NT2/D1 (cell line): ENCODE data around the gene CDH5.
A peak's percentile ranks its signal among the peaks of the same experiment; 100 is the strongest.

Experiments used
- DNase-seq: peaks from one replicate; pipeline ENCODE4 v3.0.0-alpha.2; 2011; ENCODE audit warnings: low read depth, low spot score
- H3K27me3 ChIP-seq: 2 replicates; pipeline ENCODE4 v1.6.0; 2011; ENCODE audit warnings: mild to moderate bottlenecking; ENCODE audit not compliant: insufficient read length, insufficient read depth
- H3K36me3 ChIP-seq: 2 replicates; pipeline ENCODE4 v1.6.1; 2011; ENCODE audit warnings: mild to moderate bottlenecking, low read length, mixed read lengths; ENCODE audit not compliant: insufficient read depth, insufficient read length
- H3K4me1 ChIP-seq: 2 replicates; pipeline ENCODE4 v1.5.1; 2011; ENCODE audit not compliant: insufficient read depth, insufficient read length
- H3K4me3 ChIP-seq: 2 replicates; pipeline ENCODE4 v1.5.1; 2011; ENCODE audit warnings: low read depth; ENCODE audit not compliant: insufficient read length
- H3K9ac ChIP-seq: 2 replicates; pipeline ENCODE4 v1.6.0; 2011; ENCODE audit warnings: low read depth; ENCODE audit not compliant: insufficient read length
- H3K9me3 ChIP-seq: 2 replicates; pipeline ENCODE4 v1.5.1; 2011; ENCODE audit warnings: mild to moderate bottlenecking, low read length; ENCODE audit not compliant: insufficient read depth
- SUZ12 ChIP-seq: IDR thresholded peaks from 2 replicates; pipeline ENCODE4 v1.6.1; 2011; ENCODE audit not compliant: insufficient read length, insufficient read depth; ENCODE audit errors: extremely low read depth
- YY1 ChIP-seq: IDR thresholded peaks from 2 replicates; pipeline ENCODE4 v1.6.1; 2011; ENCODE audit not compliant: insufficient read length, insufficient read depth
- ZNF274 ChIP-seq: IDR thresholded peaks from 2 replicates; pipeline ENCODE4 v1.6.1; 2011; ENCODE audit warnings: mild to moderate bottlenecking, low read depth, low read length

The CDH5 gene

DNA sequence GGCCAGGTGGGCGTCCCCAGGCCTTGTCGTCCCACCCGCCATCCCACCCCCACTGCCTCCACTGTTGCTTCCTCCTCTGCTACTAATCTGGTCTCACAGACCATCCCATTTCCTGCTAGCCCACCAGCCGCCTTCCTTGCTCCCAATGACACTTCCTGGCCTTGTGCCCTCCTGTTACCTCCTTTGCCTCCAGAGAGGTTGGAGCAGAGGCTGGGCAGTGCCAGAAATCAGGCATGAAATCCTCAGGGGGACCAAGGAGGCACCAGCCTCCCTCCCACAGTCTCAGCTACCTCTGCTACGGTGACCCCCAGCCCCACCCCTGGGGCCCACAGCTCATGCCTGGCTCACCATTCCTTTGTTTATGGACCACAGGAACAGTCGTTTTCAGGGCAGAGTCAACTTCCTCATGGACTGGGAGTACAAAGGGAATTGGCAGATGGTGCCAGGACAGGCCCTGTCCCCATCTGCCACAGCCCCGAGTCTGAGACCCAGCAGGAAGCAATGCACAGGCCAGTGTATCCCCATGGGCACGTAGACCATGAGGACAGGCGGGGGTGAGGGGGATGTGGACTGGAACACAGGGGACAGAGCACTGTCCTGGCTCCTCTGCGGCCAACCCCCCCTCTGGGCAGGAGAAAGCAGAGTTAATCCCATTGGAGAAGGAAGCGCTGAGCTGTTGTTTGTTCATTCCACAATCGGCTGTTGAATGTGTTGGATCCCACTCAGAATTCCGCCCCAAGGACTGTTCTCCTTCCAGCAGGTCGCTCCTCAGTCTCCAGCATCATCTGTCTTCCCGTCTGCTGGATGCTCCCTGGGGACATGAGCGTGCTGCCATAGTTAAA, 2.2 kb upstream of the CDH5 start:
- TF ChIP-seq ZNF274 (no peak), SUZ12 (no peak), YY1 (no peak)
- Histone ChIP-seq H3K4me3 (no peak overlapping the region), H3K36me3 (no peaks in the 10 kb centered on the region), H3K9me3 (no peaks in the 10 kb centered on the region), H3K9ac (peak overlapping the region; percentile 28), H3K4me1 (peaks cover 31% of the 10 kb centered on the region), H3K27me3 (no peaks in the 10 kb centered on the region)
- DNase-seq = no peak

DNA sequence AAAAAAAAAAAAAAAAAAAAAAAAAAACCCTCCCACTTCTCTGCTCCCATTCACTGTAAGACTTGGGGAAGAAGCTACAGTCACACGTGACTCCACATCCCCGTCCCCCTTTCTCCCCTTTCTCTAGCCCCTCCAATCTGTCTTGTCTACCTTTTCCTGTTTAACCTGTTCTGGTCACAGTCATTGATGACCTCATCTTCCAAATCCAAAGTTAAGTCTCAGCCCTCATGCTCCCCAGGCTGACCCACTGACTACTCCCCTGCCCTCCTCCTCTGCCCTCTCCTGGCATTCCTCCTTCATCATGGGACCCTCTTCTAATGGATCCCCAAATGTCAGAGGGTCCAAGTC, 1.6 kb upstream of the CDH5 start:
- Histone ChIP-seq H3K9ac (no peak overlapping the region), H3K4me3 (no peak overlapping the region), H3K36me3 (no peaks in the 10 kb centered on the region), H3K9me3 (no peaks in the 10 kb centered on the region), H3K4me1 (peaks cover 26% of the 10 kb centered on the region), H3K27me3 (no peaks in the 10 kb centered on the region)
- no peak for DNase-seq
- TF ChIP-seq SUZ12 (no peak), YY1 (no peak), ZNF274 (no peak)

DNA sequence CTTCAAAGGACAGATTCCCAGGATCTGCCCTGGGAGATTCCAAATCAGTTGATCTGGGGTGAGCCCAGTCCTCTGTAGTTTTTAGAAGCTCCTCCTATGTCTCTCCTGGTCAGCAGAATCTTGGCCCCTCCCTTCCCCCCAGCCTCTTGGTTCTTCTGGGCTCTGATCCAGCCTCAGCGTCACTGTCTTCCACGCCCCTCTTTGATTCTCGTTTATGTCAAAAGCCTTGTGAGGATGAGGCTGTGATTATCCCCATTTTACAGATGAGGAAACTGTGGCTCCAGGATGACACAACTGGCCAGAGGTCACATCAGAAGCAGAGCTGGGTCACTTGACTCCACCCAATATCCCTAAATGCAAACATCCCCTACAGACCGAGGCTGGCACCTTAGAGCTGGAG, 840 bp upstream of the CDH5 start:
- no peak for DNase-seq
- H3K4me1 ChIP-seq = peaks cover 28% of the 10 kb centered on the region
- no peaks in the 10 kb centered on the region for H3K27me3 ChIP-seq
- H3K9ac ChIP-seq = no peak overlapping the region
- TF ChIP-seq ZNF274 (no peak), SUZ12 (no peak), YY1 (no peak)
- H3K9me3 ChIP-seq = no peaks in the 10 kb centered on the region
- no peak overlapping the region for H3K4me3 ChIP-seq
- no peaks in the 10 kb centered on the region for H3K36me3 ChIP-seq

DNA sequence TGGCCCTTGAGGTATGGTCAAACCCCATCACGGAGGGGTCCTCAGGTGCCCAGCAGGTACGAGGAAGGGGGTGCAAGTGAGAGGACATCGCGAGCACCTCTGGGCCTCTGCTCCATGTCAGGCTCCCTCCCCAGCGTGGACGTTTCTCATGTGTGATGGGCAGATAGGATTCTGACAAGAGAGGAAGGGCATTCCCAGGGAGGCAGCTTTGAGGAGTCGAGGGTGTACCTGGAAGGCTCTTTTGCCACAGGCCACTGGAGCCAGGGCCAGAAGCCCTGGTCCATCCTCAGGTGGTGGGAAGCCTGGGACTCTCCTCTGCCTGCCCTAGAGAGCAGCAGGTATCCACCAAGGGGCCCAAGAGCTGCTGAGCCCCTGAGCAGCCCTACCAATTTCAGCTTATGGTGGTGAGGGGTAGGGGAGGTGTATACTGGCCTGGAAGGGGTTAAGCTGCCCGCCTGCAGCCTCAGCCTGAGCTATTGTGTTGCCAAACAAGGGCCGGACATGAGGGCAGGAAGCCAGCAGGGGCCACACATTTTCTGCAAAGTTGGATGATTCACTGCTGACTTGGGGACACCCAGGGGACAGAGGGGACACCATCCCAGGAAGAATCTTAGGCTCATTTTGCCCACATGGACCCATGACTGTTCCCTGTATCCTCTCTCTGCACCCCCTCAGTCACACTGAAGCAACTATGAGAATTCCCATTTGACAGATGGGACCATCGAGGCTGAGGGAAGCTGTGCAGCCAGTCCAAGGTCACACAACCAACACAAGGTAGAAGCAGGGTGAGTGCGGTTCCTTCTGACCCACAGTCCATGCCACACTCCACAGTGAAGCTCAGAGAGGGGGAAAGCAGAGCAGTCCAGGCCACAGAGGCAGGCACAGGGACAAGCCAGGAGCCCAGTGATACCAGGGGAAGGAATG, 1.7 kb downstream of the CDH5 start:
- Histone ChIP-seq H3K4me3 (no peak overlapping the region), H3K27me3 (no peaks in the 10 kb centered on the region), H3K9ac (peak overlapping the region; percentile 36), H3K4me1 (peaks cover 36% of the 10 kb centered on the region), H3K9me3 (no peaks in the 10 kb centered on the region), H3K36me3 (no peaks in the 10 kb centered on the region)
- TF ChIP-seq YY1 (no peak), SUZ12 (no peak), ZNF274 (no peak)
- DNase-seq = peak; percentile 32

DNA sequence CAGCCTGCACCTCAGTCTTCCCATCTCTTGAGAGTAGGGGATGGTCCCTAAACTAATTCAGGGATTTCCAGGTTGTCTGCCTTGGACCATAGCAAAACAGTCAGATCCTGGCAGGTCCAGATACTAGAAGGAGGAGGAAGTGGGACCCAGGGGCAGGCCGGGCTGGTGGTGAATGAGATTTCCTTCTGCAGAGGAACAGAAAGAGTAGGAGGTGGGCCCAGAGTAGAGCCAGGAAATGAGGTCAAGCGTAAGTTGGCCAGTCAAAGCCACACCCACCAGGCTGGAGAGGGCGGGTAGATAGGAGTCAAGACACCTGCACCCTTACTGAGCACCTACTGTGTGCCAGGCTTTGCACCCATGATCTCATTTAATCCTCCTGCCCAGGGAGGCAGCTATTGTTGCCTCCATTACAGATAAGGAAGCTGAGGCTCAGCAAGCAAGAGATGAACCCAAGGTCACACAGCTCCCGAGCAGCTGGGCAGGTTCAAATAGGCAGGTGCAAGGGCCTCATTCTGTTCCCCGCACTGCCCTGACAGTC, 2.6 kb downstream of the CDH5 start:
- peaks cover 33% of the 10 kb centered on the region for H3K4me1 ChIP-seq
- no peak overlapping the region for H3K4me3 ChIP-seq
- no peak for DNase-seq
- no peaks in the 10 kb centered on the region for H3K27me3 ChIP-seq
- peak overlapping the region; percentile 24 for H3K9ac ChIP-seq
- TF ChIP-seq YY1 = no peak
- no peak for TF ChIP-seq ZNF274
- no peaks in the 10 kb centered on the region for H3K36me3 ChIP-seq
- no peaks in the 10 kb centered on the region for H3K9me3 ChIP-seq

DNA sequence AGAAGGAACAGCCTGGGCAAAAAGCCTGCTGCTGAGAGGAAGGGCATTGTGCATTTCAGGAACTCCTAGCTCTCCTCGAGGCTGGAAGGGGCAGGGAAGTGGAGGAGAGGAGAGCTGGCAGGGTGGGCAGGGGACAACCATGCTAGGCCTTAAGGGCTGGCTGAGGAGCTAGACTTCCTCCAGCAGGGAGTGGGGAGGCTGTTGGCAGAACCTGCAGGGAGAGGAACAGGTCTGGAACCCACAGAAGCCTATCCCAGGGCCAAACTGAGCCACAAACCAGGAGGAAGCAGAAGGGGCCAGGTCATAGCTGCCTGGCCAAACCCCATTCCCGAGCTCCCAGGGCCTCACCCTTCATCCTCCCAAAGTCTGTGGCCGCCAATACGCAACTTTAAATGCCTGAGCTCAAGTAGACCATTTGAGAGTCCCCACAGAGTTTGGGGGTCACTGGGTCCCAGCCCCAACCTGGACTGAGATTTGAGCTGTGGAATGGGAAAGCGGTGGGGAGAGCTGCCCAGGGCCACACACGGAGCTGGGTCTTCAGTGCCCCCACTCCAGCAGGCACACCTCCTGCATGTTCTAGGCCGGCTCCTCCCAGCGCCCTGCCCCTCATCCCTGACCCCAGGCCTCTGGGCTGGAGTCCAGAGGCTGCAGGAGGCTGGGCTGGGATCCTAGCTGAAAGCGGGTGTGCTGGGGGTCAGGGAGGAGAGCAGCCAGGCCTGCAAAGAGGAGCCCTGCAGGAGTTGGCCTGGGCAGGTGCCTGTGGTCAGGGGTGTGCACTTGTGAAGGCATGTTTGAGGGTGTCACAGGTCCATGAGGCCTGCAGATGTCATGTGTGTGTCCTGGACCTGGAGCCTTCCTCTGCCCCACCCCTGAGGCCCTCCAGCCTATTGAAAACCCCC, 4.5 kb downstream of the CDH5 start:
- Histone ChIP-seq H3K27me3 (no peaks in the 10 kb centered on the region), H3K4me3 (no peak overlapping the region), H3K9me3 (no peaks in the 10 kb centered on the region), H3K9ac (no peak overlapping the region), H3K36me3 (no peaks in the 10 kb centered on the region), H3K4me1 (peaks cover 28% of the 10 kb centered on the region)
- no peak for DNase-seq
- TF ChIP-seq SUZ12 = no peak
- TF ChIP-seq ZNF274 = no peak

DNA sequence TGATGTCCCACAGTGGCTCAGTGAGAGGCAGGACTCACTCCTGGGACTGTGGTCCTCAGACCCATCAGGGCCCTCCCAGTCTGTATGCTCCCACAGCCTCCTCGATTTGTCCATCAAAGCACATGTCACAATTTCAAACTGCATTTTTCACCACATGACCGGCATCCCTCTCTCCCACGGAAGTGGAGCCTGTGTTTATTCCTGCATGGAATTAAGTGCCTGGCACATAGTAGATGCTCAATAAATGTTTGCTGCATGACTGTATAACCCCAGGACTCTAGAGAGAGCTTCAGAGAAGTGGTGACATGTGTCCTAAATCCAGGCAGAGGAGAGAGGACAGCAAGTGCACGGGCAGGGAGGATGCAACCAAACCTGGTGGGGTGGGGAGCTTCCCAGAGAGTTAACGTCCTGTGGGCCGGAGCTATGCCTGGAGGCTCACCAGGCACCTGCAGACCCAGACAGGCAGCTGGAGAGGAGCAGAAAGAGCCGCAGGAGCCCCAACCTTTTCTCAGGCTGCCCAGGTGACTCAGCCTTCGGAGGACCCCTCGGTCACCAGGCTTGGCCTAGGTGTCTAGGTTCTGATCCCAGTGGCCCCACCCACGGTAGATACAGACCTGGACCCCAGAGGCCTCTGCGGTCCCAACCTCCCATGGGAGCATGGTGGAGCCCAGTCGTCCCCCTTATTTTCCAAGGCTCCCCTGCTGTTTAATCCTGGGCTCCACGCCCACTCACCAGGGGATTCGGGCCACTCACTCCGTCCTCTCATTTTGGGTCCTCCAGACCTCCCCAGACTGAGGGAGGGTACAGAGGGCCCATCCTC, 5.8 kb downstream of the CDH5 start:
- no peak overlapping the region for H3K9ac ChIP-seq
- no peak for DNase-seq
- H3K9me3 ChIP-seq = no peaks in the 10 kb centered on the region
- no peaks in the 10 kb centered on the region for H3K27me3 ChIP-seq
- TF ChIP-seq SUZ12 = no peak
- no peak for TF ChIP-seq ZNF274
- TF ChIP-seq YY1 = no peak
- no peaks in the 10 kb centered on the region for H3K36me3 ChIP-seq
- peaks cover 29% of the 10 kb centered on the region for H3K4me1 ChIP-seq
- no peak overlapping the region for H3K4me3 ChIP-seq
